GM10847 (cell line): Measurements from ENCODE around the gene C22orf15.
A peak's percentile ranks its signal among the peaks of the same experiment; 100 is the strongest.

ENCODE experiments used
- POLR2A ChIP-seq: IDR thresholded peaks from 2 replicates; pipeline ENCODE4 v1.6.1; 2011; ENCODE audit not compliant: insufficient read length; ENCODE audit errors: extremely low read depth

C22orf15 gene

DNA sequence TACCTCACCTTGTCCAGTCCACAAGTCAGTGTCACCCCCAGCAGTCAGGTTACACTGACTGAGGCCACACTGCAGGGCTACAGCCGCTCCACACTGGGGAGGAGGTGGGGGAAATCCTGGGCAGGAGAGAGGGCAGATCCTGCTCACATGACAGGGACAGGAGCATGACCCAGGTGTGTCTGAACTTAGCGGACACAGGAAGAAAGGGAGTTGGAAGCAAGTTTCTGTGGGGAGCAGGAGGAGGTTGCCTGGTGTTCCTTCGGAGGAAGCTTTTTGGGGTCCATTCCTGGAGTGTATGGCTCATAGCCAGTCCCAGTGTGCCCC lies 15.7 kb downstream of the C22orf15 start:
- TF ChIP-seq POLR2A = no peak

DNA sequence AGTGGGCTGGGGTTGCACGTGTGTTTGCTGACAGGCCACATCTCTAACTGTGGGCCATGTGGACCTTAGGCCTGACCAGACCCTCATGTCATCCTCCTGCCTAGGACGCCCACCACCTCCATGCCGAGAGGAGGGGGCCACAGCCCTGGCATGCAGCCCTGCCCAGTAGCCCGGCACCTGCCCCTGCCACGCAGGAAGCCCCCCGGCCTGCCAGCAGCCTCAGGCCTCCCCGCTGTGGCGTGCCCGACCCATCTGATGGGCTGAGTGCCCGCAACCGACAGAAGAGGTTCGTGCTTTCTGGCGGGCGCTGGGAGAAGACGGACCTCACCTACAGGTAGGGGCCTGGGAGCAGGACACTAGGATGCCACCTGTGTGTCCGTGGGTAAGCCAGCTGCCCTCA lies 16.3 kb downstream of the C22orf15 start:
- TF ChIP-seq POLR2A = no peak

DNA sequence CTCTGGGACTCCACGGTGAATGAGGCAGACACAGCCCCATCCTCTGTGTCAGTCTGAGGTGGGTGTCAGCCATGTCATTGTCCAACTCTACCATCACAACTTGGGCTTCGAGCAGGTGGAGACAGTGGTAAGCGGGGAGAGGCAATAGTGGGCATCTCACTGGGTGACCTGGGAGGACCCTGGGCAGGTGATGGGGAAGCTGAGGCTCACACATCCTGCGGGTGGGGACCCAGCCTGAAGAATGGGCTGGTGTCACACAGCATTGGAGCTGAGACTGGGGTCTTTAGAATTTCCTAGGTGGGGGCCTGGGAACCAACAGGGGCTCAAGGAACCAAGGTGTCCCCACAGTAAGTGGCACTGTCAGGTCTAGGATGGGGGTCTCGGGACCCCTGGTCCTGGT lies 16.9 kb downstream of the C22orf15 start:
- no peak for TF ChIP-seq POLR2A

DNA sequence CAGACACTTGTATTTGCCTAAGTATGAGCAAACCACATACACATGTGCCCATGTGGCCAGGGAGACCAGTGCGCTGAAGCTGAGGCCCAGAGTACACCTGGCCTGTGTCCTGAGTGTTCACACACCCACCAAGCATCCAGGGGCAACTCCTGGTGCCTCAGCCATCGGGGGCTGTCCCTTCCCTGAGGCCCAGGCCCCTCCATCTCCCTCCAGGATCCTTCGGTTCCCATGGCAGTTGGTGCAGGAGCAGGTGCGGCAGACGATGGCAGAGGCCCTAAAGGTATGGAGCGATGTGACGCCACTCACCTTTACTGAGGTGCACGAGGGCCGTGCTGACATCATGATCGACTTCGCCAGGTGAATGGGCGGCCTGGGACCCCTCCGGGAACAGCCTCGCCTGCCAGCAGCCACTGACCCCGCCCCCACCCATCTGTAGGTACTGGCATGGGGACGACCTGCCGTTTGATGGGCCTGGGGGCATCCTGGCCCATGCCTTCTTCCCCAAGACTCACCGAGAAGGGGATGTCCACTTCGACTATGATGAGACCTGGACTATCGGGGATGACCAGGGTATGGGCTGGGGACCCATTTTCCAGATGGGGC lies 17.5 kb downstream of the C22orf15 start:
- no peak for TF ChIP-seq POLR2A

DNA sequence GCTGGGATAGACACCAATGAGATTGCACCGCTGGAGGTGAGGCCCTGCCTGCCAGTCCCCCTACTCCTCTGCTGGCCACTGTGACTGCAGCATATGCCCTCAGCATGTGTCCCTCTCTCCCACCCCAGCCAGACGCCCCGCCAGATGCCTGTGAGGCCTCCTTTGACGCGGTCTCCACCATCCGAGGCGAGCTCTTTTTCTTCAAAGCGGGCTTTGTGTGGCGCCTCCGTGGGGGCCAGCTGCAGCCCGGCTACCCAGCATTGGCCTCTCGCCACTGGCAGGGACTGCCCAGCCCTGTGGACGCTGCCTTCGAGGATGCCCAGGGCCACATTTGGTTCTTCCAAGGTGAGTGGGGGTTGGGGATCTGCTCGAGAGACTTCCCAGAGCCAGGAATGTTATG lies 18.3 kb downstream of the C22orf15 start:
- TF ChIP-seq POLR2A = no peak

DNA sequence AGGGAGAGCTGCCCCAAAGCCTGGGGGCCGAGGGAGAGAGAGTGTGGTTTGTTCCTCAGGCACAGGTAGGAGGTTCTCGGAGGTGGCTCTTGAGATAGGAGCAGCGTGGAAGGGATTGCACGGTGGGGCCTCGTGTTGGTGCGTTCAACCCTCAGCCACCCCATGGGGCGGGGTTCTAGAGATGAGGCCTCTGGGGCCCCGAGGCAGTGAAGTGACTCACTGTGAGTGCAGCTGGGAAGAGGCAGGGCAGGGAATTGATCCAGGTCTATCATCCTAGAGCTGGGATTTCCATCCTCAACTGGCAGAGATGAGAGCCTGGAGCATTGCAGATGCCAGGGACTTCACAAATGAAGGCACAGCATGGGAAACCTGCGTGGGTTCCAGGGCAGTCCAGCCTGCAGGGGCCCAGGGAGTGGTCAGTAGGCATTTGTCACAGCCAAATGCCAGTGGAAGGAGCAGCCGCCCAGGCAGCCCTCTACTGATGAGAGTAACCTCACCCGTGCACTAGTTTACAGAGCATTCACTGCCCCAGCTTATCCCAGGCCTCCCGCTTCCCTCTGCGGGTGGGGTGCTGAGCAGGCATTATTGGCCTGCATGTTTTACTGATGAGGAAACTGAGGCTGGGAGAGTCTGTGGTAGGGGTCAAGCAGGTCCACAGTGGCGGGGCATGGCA lies 18.9 kb downstream of the C22orf15 start:
- TF ChIP-seq POLR2A = no peak

DNA sequence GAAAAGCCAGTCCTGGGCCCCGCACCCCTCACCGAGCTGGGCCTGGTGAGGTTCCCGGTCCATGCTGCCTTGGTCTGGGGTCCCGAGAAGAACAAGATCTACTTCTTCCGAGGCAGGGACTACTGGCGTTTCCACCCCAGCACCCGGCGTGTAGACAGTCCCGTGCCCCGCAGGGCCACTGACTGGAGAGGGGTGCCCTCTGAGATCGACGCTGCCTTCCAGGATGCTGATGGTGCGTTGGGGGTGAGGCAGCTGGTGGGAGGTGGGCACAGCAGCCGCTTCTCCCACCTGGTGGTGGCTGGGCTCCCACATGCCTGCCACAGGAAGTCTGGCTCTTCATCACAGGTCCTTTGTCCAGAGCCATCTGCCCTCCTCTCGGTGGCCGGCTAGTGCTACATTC lies 19.5 kb downstream of the C22orf15 start:
- TF ChIP-seq POLR2A = no peak

DNA sequence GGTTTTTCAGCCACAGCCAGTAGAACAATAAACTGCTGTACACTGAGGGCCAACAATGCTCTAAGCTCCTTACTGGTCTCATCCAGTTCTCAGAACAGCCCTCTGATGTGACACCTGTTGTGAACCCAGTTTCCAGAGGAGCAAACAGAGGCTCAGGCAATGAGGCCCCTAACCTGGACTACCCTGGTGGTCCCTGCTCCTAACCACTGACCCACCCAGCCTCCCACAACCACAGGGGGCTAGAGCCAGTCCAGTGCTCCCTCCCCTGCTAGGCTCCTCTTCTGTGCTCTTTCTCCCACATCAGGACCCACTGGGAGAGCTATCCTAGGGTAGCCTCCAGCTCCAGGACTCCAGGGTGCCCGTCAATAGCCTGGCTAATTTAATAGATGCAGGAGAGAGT lies 19.9 kb downstream of the C22orf15 start:
- no peak for TF ChIP-seq POLR2A

DNA sequence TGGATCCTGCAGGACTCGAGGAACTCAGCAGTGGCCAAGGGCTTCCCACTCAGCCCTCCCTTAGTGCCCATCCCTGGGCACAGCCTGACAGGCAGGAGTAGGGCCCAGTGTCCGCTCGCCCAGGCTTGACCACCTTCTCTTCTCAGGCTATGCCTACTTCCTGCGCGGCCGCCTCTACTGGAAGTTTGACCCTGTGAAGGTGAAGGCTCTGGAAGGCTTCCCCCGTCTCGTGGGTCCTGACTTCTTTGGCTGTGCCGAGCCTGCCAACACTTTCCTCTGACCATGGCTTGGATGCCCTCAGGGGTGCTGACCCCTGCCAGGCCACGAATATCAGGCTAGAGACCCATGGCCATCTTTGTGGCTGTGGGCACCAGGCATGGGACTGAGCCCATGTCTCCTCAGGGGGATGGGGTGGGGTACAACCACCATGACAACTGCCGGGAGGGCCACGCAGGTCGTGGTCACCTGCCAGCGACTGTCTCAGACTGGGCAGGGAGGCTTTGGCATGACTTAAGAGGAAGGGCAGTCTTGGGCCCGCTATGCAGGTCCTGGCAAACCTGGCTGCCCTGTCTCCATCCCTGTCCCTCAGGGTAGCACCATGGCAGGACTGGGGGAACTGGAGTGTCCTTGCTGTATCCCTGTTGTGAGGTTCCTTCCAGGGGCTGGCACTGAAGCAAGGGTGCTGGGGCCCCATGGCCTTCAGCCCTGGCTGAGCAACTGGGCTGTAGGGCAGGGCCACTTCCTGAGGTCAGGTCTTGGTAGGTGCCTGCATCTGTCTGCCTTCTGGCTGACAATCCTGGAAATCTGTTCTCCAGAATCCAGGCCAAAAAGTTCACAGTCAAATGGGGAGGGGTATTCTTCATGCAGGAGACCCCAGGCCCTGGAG lies 20.7 kb downstream of the C22orf15 start:
- TF ChIP-seq POLR2A = no peak

DNA sequence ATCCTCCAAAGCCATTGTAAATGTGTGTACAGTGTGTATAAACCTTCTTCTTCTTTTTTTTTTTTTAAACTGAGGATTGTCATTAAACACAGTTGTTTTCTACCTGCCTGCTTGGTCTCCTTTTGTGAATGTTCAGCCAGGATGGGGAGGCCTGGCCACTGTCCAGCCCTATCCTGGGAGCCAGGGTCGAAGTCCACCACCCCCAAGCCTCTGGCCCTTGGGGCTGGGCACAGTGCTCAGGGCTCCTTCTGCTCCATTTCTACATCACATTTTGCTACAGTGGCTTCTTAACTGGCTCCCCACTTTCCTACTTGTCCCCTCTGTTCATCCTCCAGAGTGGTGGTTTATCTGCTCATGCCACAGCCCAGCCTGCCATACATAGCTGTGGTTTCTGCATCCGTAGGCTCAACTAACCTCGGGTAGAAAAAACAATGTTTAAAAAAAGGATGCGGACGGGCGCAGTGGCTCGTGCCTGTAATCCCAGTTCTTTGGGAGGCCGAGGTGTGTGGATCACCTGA lies 21.5 kb downstream of the C22orf15 start:
- TF ChIP-seq POLR2A = no peak

DNA sequence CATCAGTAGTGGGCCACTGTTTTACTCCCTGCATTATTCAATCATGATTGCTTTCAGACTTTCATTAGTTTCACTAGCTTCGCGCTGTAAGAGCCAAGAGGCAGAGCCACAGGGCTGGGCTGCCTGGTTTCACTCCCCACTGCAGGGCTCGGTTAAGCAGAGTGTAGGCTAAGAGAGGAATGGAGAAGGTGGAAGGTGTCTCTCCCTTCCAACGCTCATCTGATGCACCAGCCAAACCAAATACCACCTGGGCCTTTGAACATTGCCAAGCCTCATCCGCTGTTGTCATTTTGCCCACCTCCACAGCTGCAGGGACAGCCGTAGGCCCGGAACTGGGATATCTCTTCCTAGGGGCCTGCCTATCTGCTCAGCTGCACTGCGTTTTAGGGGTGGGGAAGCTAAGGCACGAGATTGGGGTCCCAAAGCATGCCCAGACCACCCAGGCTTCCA lies 23.5 kb downstream of the C22orf15 start:
- TF ChIP-seq POLR2A = no peak

DNA sequence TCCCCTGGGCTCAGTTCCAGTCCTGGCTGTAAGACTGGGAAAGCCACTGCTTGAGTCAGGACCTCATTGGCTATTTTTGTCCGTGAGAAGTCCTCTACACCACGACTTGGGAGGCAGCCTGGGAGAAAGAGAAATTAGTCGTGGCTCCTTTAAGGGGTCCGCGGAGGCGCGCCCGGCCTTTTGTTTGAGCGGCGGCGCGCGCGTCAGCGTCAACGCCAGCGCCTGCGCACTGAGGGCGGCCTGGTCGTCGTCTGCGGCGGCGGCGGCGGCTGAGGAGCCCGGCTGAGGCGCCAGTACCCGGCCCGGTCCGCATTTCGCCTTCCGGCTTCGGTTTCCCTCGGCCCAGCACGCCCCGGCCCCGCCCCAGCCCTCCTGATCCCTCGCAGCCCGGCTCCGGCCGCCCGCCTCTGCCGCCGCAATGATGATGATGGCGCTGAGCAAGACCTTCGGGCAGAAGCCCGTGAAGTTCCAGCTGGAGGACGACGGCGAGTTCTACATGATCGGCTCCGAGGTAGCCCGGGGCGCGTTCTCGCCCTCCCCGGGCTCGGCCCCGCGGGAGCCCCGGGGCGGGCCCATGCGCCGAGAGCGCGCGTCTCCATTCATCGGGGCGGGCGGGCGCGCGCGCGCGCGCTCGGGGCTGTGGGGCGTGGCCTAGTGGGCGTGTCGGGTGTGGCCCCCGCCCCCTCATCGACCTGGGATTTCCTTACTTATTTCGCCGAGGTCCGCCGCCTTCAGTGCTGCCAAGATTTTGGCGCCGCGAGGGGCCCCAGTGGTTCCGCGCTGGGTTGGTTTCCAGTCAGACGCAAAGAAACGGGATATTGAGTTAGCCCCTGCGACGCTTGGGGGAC lies 24.2 kb downstream of the C22orf15 start, which contains the start of gene SMARCB1:
Gene SMARCB1 (plus strand): TSS at position 215 of the 848 bp plus-strand sequence. CDS start 204 bp downstream, at position 419.
- TF ChIP-seq POLR2A = peak; percentile 54

DNA sequence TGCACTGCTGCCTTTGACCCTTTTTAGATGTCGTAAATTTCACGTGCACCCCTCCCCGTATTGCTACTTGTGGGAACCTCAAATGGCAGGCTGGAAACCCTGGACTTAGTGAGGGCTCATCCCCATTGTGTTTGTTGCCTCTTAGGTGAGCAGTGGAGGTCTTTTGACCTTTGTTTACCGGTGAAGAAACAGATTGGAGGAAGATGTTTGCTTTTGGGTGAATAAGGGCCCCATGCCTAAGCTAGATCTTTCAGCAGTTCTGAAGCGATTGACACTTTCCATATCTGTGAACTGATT lies 24.8 kb downstream of the C22orf15 start:
- no peak for TF ChIP-seq POLR2A

DNA sequence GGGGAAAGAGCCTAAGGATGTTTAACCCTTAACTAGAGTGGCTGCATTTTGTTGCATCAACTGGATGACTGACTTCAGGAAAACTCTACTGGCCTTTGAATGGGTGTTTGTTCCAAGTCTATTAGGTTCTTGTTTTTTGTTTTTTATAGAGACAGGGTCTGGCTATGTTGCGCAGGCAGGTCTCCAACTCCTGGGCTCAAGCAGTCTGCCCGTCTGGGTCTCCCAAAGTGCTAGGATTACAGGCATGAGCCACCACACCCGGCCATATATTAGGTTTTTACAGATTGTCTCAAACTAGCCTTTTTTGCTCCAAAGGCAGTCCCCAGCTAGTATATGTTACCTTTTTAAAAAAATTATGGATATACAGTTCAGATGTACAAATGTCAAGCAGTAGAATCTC lies 25.1 kb downstream of the C22orf15 start:
- no peak for TF ChIP-seq POLR2A

DNA sequence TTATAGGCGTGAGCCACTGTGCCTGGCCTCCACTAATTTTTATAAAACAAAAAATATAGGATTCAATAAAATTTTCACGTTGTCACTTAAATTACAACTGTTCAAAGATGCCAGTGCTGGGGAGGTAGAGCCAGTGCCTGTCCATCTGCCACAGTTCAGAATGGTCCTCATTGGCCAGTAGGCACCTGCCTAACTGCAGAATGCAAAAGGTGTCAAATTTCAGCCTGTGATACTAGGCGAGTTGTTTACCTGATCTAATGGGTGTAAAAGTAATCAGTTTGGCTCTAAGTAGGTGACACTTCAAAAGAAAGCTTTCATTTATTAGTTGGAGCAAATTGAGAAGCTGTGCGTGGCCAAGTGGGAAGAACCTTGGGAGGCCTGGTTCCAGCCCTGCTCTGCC lies 26.3 kb downstream of the C22orf15 start:
- TF ChIP-seq POLR2A = no peak
